Measurements from ENCODE around the gene MORN1.

Gene MORN1

GRCh38 chr1:2388004-2388913 lies 3.1 kb downstream of the MORN1 start:
- TF ChIP-seq CTCF (IDR thresholded peaks at IDR 0.05; ENCODE audit: low read length, missing control alignments) = no peak
- H3K4me3 ChIP-seq (replicated peaks; ENCODE audit: low read depth, low read length) = no peak overlapping the region

GRCh38 chr1:2386636-2387611 lies 4.4 kb downstream of the MORN1 start:
- no peak overlapping the region for H3K4me3 ChIP-seq (replicated peaks; ENCODE audit: low read depth, low read length)
- no peak for DNase-seq (ENCODE audit: low read depth)
- no peak for TF ChIP-seq CTCF (IDR thresholded peaks at IDR 0.05; ENCODE audit: low read length, missing control alignments)

More at GRCh38 chr1:2388004-2388913, 3.1 kb downstream of the MORN1 start:
- no peak for DNase-seq (ENCODE audit: low read depth)

GRCh38 chr1:2385606-2386280 lies 5.6 kb downstream of the MORN1 start:
- no peak for TF ChIP-seq CTCF (IDR thresholded peaks at IDR 0.05; ENCODE audit: low read length, missing control alignments)
- no peak for DNase-seq (ENCODE audit: low read depth)
- H3K4me3 ChIP-seq (replicated peaks; ENCODE audit: low read depth, low read length) = no peak overlapping the region

GRCh38 chr1:2384941-2385481 lies 6.3 kb downstream of the MORN1 start:
- no peak for DNase-seq (ENCODE audit: low read depth)
- no peak for TF ChIP-seq CTCF (IDR thresholded peaks at IDR 0.05; ENCODE audit: low read length, missing control alignments)
- no peak overlapping the region for H3K4me3 ChIP-seq (replicated peaks; ENCODE audit: low read depth, low read length)

- no peak for TF ChIP-seq CTCF (IDR thresholded peaks at IDR 0.05; ENCODE audit: low read length, missing control alignments)
- DNase-seq (ENCODE audit: low read depth) = no peak
- no peak overlapping the region for H3K4me3 ChIP-seq (replicated peaks; ENCODE audit: low read depth, low read length)
Observed at GRCh38 chr1:2384130-2384860, 7.1 kb downstream of the MORN1 start.

GRCh38 chr1:2383576-2383975 lies 7.8 kb downstream of the MORN1 start:
- no peak overlapping the region for H3K4me3 ChIP-seq (replicated peaks; ENCODE audit: low read depth, low read length)
- no peak for DNase-seq (ENCODE audit: low read depth)
- no peak for TF ChIP-seq CTCF (IDR thresholded peaks at IDR 0.05; ENCODE audit: low read length, missing control alignments)
